Heart left ventricle (tissue), 16 donors: Measurements from ENCODE around the gene ERMP1. TPM values are rescaled to one million over a fixed set of nuclear protein-coding genes. Genes with fewer than 3 reads are reported as not detected.

Experiments
- ATAC-seq, 4 donors: fragments of 200-7000 bp; cut with Tn5 transposase; one replicate each; pipeline ENCODE4 v1.9.1; 2020 to 2022; ENCODE audit warnings: moderate library complexity in 4 of 4, mild to moderate bottlenecking in 3 of 4, moderate number of reproducible peaks in 1 of 4
- DNase-seq, 5 donors: peaks; one replicate each; pipeline ENCODE4 v3.0.0-alpha.2; 2020
- H3K27ac ChIP-seq, 12 donors: fragments of 200-600 bp; sonication (generic) in 4 of 12; one replicate each; pipeline versions ENCODE4 v1.5.0 to v1.8.0; 2016 to 2022; ENCODE audit warnings: mild to moderate bottlenecking in 2 of 12
- H3K27me3 ChIP-seq, 9 donors: fragments of 200-600 bp; sonication (generic) in 2 of 9; one replicate each; pipeline versions ENCODE4 v1.5.1 to v1.8.0; 2016 to 2022; ENCODE audit warnings: mild to moderate bottlenecking in 3 of 9
- H3K36me3 ChIP-seq, 9 donors: fragments of 200-600 bp; sonication (generic) in 2 of 9; one replicate each; pipeline versions ENCODE4 v1.5.0 to v1.8.0; 2018 to 2022; ENCODE audit warnings: mild to moderate bottlenecking in 2 of 9
- H3K4me1 ChIP-seq, 12 donors: fragments of 200-600 bp; sonication (generic) in 4 of 12; one replicate each; pipeline versions ENCODE4 v1.5.0 to v1.8.0; 2016 to 2022; ENCODE audit warnings: mild to moderate bottlenecking in 3 of 12
- H3K4me3 ChIP-seq, 12 donors: fragments of 200-600 bp; sonication (generic) in 4 of 12; one replicate each; pipeline versions ENCODE4 v1.5.0 to v1.8.0; 2017 to 2022; ENCODE audit warnings: mild to moderate bottlenecking in 9 of 12, moderate library complexity in 4 of 12
- H3K9me3 ChIP-seq, 12 donors: fragments of 200-600 bp; sonication (generic) in 4 of 12; one replicate each; pipeline versions ENCODE4 v1.5.0 to v1.8.0; 2016 to 2022; ENCODE audit warnings: mild to moderate bottlenecking in 1 of 12
- POLR2A ChIP-seq, 2 donors: fragments of 450-650 bp; IDR thresholded peaks; one replicate each; pipeline ENCODE4 v1.6.1; 2017; ENCODE audit warnings: antibody characterized with exemption in 2 of 2, mild to moderate bottlenecking in 2 of 2, moderate library complexity in 2 of 2
- WGBS, 4 donors: extraction: QIAGEN DNeasy Blood & Tissue Kit in 2 of 4; methylation state at CpG; one replicate each; pipeline versions ENCODE4 v1.1.5 to v1.1.7; 2013 to 2018; 5-methylcytosine and 5-hydroxymethylcytosine counted together
- intact Hi-C, 10 donors: fragments of 100-400 bp; cut with DNase I; formaldehyde crosslinking; loops; one replicate each; pipeline versions ENCODE4 v1.11.1 to v1.14.2; 2022
- polyA plus RNA-seq, 2 donors: library from polyadenylated mRNA; stranded (reverse); fragments of 200-250 nt; gene quantifications; one replicate each; pipeline ENCODE4 v1.2.3, GENCODE V29; 2013
- total RNA-seq, 9 donors: library from RNA; depleted of rRNA in 2 of 9; stranded (reverse); fragments of >200 nt in 2 of 9; fragmentation: NEBNext Ultra II Directional in 3 of 9; extraction: Animal tissue kit (Norgen Biotek cat#: 25700) in 3 of 9; gene quantifications; one replicate each; pipeline versions ENCODE4 v1.1.0 to v1.2.4, GENCODE V29; 2016 to 2023
- TF ChIP-seq, protein P1 (sequence below), 12 donors: fragments of 200-600 bp; sonication (generic) in 4 of 12; IDR thresholded peaks; one replicate each; pipeline versions ENCODE4 v1.5.0 to v1.8.0; 2018 to 2022; ENCODE audit warnings: antibody characterized with exemption in 12 of 12, mild to moderate bottlenecking in 5 of 12
- donor health status: ischemic (EF 13 %, LVEDD 7.1; RV severe dilation, severe dysfunction).
- donor health status: healthy with polysubstance abuse.
- donor health status: DM: no; HTN: yes; CAD: no.
- donor health status: DM: no; HTN: no; CAD: no.
- donor health status: ischemic (EF 25% LVEDD 6.9; RV normal size, moderate dysfunction).
- donor health status: ischemic (EF 25% LVEDD 5.7; RV mildly dilated, moderate dysfunction).
- donor health status: healthy.
- donor health status: DM: yes; HTN: yes; CAD: no.
- donor health status: ischemic (EF 35%, LVEDD 5.7; RV mildly dilated, moderate dysfunction).
- donor health status: nonischemic (EF 11% LVEDD 7.7; RV severe dilation, severe dysfunction).
- donor health status: DM: yes; HTN: yes; CAD: no.
- donor health status: PGD.
- donor health status: ischemic (EF 29% LVEDD 5.4; RV normal size, mild dysfunction).
- donor health status: nonischemic (EF 23%, LVEDD 6.1; RV moderate dilation, normal function).

ERMP1 gene
- total and polyA plus RNA-seq, 11 donors = 5.8 to 28.7 (median 20.5) TPM

DNA sequence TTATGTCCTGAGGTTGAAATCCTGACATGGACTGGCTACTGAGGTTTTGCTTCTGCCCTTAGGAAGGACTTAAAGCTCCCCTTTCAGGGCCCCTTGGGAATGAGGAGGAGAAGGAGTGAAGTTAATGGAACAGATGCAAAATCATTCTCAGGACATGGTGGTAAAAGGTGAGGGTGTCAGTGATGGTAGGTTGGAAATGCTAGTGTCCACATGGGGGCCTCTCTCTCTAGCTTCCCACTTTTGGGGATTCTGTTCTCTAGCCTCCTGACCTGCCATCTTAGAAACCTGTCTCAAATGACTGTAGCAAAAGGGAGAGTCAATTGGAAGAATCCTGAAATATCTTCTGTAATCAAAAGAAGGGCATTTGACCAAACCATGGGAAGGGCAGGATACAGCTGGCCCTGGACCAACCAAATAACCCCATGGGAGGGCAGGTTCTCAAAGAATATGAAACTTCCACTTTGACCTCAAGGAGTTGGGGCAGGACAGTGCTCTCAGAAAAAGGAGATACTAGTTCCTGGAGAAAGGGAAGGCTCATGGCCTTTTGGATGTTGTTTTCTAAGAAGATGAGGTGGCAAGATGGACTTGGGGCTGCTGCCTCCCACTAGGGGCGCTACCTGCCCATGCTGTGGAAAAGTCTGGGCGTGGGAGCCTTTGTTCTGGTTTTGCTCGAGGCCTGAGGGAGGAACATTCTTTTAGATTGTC, 36.5 kb upstream of the ERMP1 start:
- Histone ChIP-seq H3K27ac (no peak overlapping the region), H3K27me3 (no peaks in the 10 kb centered on the region), H3K4me1 (no peaks in the 10 kb centered on the region), H3K9me3 (no peaks in the 10 kb centered on the region), H3K36me3 (no peaks in the 10 kb centered on the region), H3K4me3 (no peak overlapping the region)
- 89 to 98% (median 89%) methylated on average over 3 of the region's 3 CpGs for whole genome bisulfite sequencing, 4 donors
- no peak for TF ChIP-seq POLR2A (IDR thresholded peaks at IDR 0.05)
- TF ChIP-seq, protein P1, sequence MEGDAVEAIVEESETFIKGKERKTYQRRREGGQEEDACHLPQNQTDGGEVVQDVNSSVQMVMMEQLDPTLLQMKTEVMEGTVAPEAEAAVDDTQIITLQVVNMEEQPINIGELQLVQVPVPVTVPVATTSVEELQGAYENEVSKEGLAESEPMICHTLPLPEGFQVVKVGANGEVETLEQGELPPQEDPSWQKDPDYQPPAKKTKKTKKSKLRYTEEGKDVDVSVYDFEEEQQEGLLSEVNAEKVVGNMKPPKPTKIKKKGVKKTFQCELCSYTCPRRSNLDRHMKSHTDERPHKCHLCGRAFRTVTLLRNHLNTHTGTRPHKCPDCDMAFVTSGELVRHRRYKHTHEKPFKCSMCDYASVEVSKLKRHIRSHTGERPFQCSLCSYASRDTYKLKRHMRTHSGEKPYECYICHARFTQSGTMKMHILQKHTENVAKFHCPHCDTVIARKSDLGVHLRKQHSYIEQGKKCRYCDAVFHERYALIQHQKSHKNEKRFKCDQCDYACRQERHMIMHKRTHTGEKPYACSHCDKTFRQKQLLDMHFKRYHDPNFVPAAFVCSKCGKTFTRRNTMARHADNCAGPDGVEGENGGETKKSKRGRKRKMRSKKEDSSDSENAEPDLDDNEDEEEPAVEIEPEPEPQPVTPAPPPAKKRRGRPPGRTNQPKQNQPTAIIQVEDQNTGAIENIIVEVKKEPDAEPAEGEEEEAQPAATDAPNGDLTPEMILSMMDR (IDR thresholded peaks at IDR 0.05) = no peak
- ATAC-seq (no peak), DNase-seq (no peak)
- intact Hi-C loops = loop anchor here in 1 of 10 donors (10.0 kb wide), 1 partner anchor 65 kb away; no protein-coding TSS in a partner anchor

DNA sequence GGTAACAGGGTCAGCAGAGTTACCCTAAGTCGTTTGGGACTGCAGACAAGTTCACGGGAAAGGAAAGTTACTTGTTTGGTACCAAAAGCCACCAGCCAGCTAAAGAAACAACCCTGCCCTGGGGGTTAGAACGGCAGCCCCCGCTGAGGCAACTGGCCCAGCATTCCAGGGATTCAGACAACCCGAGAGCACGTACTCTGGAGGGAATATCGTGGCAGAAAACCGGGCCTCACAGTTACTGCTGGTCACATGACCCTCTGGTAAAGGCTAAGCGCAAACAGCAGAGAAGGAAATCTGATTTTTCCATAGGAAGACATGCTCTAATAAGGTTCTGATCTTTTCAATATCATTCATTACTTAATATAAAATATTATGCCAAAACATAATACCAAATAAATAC, 35.3 kb upstream of the ERMP1 start:
- no peak for DNase-seq
- H3K27ac ChIP-seq = no peak overlapping the region
- H3K4me1 ChIP-seq = peaks cover 0 to 4% (median 0%) of the 10 kb centered on the region in 12 donors
- H3K9me3 ChIP-seq = no peaks in the 10 kb centered on the region
- no peak overlapping the region for H3K4me3 ChIP-seq
- intact Hi-C loops = no loop called here
- TF ChIP-seq, protein P1 (IDR thresholded peaks at IDR 0.05) = no peak
- no peak for TF ChIP-seq POLR2A (IDR thresholded peaks at IDR 0.05)
- H3K27me3 ChIP-seq = no peaks in the 10 kb centered on the region
- no peak for ATAC-seq
- no peaks in the 10 kb centered on the region for H3K36me3 ChIP-seq
- 76 to 83% (median 82%) methylated on average over 9 of the region's 9 CpGs for WGBS, 4 donors

DNA sequence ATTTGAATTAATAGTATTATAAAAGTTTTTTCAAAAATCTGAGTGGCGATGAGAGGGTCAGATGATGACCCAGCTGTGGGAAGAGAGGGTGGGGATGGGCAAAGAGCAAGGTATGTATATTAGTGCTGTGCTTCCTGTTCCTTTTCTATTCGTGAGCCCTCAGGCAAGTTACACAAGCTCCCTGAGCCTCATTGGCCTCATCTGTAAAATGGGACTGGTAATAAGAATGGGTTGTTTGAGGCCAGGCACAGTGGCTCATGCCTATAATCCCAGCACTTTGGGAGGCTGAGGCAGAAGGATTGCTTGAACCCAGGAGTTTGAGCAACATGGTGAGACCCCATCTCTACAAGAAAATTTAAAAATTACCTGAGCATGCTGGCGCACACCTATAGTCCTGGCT, 33.8 kb upstream of the ERMP1 start:
- Histone ChIP-seq H3K27me3 (no peaks in the 10 kb centered on the region), H3K27ac (no peak overlapping the region), H3K36me3 (no peaks in the 10 kb centered on the region), H3K4me1 (peaks cover 0 to 7% (median 0%) of the 10 kb centered on the region in 12 donors), H3K4me3 (no peak overlapping the region), H3K9me3 (no peaks in the 10 kb centered on the region)
- DNase-seq (no peak), ATAC-seq (no peak)
- TF ChIP-seq, protein P1 (IDR thresholded peaks at IDR 0.05) = no peak
- no peak for TF ChIP-seq POLR2A (IDR thresholded peaks at IDR 0.05)
- intact Hi-C loops = no loop called here
- WGBS, 4 donors = 87 to 94% (median 90%) methylated on average over 3 of the region's 3 CpGs

DNA sequence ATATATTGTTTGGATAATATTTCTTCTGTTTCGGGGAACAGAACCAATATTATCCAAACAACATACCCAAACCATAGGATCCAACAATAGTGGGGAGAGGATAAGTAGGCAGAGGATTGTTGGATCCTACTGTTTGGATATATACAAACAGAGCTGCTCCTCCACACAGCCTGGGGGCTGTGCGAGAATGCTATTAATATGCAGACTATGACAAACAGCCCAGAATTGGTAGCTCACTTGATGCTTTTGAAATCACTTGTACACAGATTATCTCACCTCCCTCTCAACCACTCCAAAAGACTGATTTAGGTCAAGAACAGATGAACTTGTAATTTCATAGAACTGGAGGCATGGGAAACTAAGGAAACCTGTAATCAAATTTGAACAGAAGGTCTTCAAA, 33.4 kb upstream of the ERMP1 start:
- no peak overlapping the region for H3K27ac ChIP-seq
- no peak for TF ChIP-seq POLR2A (IDR thresholded peaks at IDR 0.05)
- TF ChIP-seq, protein P1 (IDR thresholded peaks at IDR 0.05) = no peak
- no peak overlapping the region for H3K4me3 ChIP-seq
- ATAC-seq = no peak
- H3K9me3 ChIP-seq = no peaks in the 10 kb centered on the region
- no peaks in the 10 kb centered on the region for H3K27me3 ChIP-seq
- DNase-seq = no peak
- no peaks in the 10 kb centered on the region for H3K36me3 ChIP-seq
- intact Hi-C loops = no loop called here
- 93 to 100% (median 95%) methylated on average over 2 of the region's 2 CpGs for WGBS, 4 donors
- H3K4me1 ChIP-seq = peaks cover 0 to 7% (median 0%) of the 10 kb centered on the region in 12 donors
